Right atrium auricular region (tissue), 2 donors: ENCODE measurements around the gene AKR1B1. TPM values are rescaled to one million over a fixed set of nuclear protein-coding genes. Genes with fewer than 3 reads are reported as not detected.

Experiments used
- DNase-seq: peaks from one replicate; pipeline ENCODE4 v3.0.0-alpha.2; 2019; ENCODE audit warnings: low spot score
- H3K27ac ChIP-seq, 2 donors: fragments of 200-600 bp; sonication (generic); 1 replicate in 1 of 2; 2 replicates in 1 of 2; pipeline ENCODE4 v1.5.1; 2016 to 2019
- H3K27me3 ChIP-seq, 2 donors: fragments of 200-600 bp; sonication (generic); one replicate each; pipeline versions ENCODE4 v1.5.1 to v1.6.0; 2017 to 2019
- H3K36me3 ChIP-seq: fragments of 200-600 bp; sonication (generic); one replicate; pipeline ENCODE4 v1.5.1; 2016
- H3K4me1 ChIP-seq, 2 donors: fragments of 200-600 bp; sonication (generic); one replicate each; pipeline versions ENCODE4 v1.5.1 to v1.6.0; 2017 to 2019
- H3K4me3 ChIP-seq, 2 donors: fragments of 200-600 bp; sonication (generic); 1 replicate in 1 of 2; 2 replicates in 1 of 2; pipeline ENCODE4 v1.5.1; 2017 to 2019; ENCODE audit warnings: mild to moderate bottlenecking in 1 of 2, moderate library complexity in 1 of 2
- H3K9me3 ChIP-seq, 2 donors: fragments of 200-600 bp; sonication (generic); one replicate each; pipeline ENCODE4 v1.5.1; 2019
- total RNA-seq, 2 donors: library from RNA; depleted of rRNA; stranded (reverse); fragments of >200 nt; gene quantifications; one replicate each; pipeline ENCODE4 v1.1.0, GENCODE V29; 2016
- TF ChIP-seq, protein P1 (sequence below), 2 donors: fragments of 200-600 bp; sonication (generic); IDR thresholded peaks; one replicate each; pipeline ENCODE4 v1.5.1; 2019; ENCODE audit warnings: antibody characterized with exemption in 2 of 2

The AKR1B1 gene
- total RNA-seq, 2 donors from 2014 or later: 69.1 to 261 TPM

DNA sequence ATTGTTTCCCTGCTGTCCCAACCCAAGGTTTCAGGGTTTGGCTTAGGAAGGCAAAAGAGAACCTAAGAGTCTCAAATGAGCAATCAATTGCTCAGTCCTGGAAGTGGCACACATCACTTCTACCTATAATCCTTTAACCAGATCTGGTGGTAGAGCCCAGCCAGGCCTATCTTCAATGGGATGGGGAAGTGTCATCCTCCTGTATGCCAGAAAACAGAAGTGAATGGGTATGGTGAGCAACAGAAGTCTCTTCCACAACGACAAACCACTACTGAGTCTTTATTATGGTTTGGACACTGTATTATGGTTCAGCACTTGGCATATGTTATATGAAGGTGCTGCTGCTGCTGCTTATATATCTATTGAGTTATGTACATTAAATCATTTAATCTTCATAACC lies 3.0 kb upstream of the AKR1B1 start:
- H3K9me3 ChIP-seq: peaks cover 0 to 20% of the 10 kb centered on the region in 2 donors
- H3K4me3 ChIP-seq: no peak overlapping the region
- TF ChIP-seq, protein P1, sequence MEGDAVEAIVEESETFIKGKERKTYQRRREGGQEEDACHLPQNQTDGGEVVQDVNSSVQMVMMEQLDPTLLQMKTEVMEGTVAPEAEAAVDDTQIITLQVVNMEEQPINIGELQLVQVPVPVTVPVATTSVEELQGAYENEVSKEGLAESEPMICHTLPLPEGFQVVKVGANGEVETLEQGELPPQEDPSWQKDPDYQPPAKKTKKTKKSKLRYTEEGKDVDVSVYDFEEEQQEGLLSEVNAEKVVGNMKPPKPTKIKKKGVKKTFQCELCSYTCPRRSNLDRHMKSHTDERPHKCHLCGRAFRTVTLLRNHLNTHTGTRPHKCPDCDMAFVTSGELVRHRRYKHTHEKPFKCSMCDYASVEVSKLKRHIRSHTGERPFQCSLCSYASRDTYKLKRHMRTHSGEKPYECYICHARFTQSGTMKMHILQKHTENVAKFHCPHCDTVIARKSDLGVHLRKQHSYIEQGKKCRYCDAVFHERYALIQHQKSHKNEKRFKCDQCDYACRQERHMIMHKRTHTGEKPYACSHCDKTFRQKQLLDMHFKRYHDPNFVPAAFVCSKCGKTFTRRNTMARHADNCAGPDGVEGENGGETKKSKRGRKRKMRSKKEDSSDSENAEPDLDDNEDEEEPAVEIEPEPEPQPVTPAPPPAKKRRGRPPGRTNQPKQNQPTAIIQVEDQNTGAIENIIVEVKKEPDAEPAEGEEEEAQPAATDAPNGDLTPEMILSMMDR (IDR thresholded peaks at IDR 0.05): no peak
- no peak for DNase-seq
- no peaks in the 10 kb centered on the region for H3K27me3 ChIP-seq
- no peaks in the 10 kb centered on the region for H3K36me3 ChIP-seq
- H3K27ac ChIP-seq: no peak overlapping the region
- H3K4me1 ChIP-seq: peaks cover 0 to 19% of the 10 kb centered on the region in 2 donors

DNA sequence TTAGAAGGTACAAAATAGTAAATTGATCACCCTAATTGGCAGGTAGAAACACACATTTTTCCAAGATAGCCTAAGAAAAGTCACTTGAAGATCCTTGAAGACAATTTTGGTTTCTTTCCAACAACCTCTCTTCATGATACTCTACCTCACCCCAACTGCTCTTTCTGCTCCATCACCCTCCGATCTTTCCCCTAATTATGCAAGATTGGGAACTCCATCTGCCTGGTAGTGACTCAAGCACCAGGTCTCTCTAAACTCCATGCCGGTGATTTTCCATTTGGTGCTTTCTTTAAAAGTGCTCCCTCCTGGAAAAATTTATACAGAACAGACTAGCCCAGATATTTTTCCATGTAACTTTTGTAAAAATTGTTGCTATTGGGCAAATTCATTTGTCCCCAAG lies 1.1 kb upstream of the AKR1B1 start:
- Histone ChIP-seq H3K4me1 (peaks cover 0 to 26% of the 10 kb centered on the region in 2 donors), H3K27me3 (no peaks in the 10 kb centered on the region), H3K36me3 (peaks cover 5% of the 10 kb centered on the region), H3K9me3 (peaks cover 0 to 10% of the 10 kb centered on the region in 2 donors), H3K4me3 (no peak overlapping the region), H3K27ac (peak overlapping the region in 1 of 2 donors; percentile 99)
- DNase-seq: no peak
- TF ChIP-seq, protein P1 (IDR thresholded peaks at IDR 0.05): no peak

DNA sequence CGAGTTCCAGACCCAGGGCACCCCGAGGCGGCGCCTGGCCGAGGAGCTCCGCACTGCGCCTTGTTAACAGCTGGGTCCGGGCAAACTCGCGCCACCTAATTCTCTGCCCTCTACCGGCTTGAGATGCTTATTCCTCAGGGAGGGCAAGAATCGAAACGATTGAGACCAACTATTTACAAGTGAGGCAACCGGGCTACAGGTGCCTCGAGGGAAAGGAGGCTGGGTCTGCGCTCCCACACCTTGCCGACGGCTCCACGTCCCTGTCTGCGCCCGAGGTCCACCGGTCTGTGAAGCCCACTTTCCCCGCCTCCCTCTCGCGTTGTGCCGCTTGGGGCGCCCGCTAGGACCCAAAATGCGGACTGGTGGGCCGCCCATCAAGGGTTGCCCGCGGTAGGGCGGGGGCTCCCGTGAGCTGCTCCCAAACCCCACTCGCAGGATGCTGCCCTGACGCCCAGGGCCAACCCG lies 527 bp downstream of the AKR1B1 start:
- Histone ChIP-seq H3K36me3 (peaks cover 5% of the 10 kb centered on the region), H3K27me3 (no peaks in the 10 kb centered on the region), H3K27ac (peak overlapping the region; percentile 96 to 99), H3K9me3 (no peaks in the 10 kb centered on the region), H3K4me3 (peak overlapping the region; percentile 95 to 98), H3K4me1 (peaks cover 0 to 42% of the 10 kb centered on the region in 2 donors)
- TF ChIP-seq, protein P1 (IDR thresholded peaks at IDR 0.05): peak in 1 of 2 donors; percentile 41
- no peak for DNase-seq

DNA sequence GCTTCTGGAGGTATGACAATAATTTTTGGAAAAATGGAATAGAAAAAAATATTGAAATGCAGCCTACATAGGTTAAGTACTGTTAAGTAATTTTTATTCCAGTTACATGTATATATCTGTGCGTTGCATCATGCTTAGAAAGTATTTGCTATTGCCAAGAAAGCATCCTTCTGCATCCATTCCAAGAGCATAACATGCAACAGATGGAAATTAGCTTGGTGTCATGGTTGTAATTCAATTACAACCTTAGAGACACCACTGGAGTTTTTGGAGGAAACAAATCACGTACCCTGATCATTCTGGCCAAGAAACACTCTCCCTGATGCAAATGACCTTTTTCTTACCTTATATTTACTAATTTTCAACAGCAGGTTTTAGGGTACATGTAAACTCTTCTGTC lies 1.7 kb downstream of the AKR1B1 start:
- Histone ChIP-seq H3K4me3 (no peak overlapping the region), H3K4me1 (peaks cover 0 to 54% of the 10 kb centered on the region in 2 donors), H3K9me3 (no peaks in the 10 kb centered on the region), H3K36me3 (peaks cover 5% of the 10 kb centered on the region), H3K27ac (no peak overlapping the region), H3K27me3 (no peaks in the 10 kb centered on the region)
- no peak for DNase-seq
- TF ChIP-seq, protein P1 (IDR thresholded peaks at IDR 0.05): no peak

DNA sequence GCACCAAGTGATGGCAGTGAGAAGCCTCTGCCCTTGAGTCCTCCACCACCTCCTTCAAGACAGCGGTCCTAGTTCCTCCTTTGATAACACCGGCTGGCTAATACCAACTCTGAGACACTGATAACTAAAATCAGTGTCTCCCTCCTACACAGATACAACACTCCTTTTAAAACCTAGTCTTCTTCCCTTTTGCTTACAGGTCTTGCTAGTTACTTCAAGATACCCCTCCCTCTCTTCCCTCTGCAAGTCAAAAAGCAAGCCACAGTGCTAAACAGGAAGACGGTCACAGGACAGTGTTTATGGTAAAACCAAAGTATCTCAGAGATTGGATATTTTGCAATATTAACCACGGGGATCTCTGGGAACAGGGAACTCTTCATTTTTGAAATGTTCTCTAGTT lies 4.6 kb downstream of the AKR1B1 start:
- TF ChIP-seq, protein P1 (IDR thresholded peaks at IDR 0.05): no peak
- H3K27ac ChIP-seq: peak overlapping the region; percentile 42 to 44
- peaks cover 0 to 74% of the 10 kb centered on the region in 2 donors for H3K4me1 ChIP-seq
- peaks cover 27% of the 10 kb centered on the region for H3K36me3 ChIP-seq
- no peaks in the 10 kb centered on the region for H3K9me3 ChIP-seq
- H3K4me3 ChIP-seq: no peak overlapping the region
- no peak for DNase-seq
- H3K27me3 ChIP-seq: no peaks in the 10 kb centered on the region

DNA sequence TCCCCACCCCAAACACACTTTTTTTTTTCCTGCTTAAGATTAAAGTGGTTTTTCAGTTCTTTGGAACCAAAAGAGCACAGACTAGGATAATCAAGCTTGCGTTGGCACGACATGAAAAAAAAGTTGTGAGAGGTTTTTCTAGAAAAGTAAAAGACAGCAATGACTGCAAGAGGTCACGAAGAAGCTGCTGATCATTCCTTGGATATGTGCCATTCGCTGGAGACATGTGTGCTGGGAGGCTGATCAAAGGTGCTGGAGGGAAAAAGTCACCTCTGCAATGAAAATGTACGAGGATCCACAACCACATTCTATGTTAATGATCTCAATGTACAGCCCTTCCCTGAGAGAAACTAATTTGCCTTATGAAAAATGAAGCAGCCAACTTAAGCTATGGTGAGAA lies 5.4 kb downstream of the AKR1B1 start:
- no peak for DNase-seq
- Histone ChIP-seq H3K36me3 (peaks cover 35% of the 10 kb centered on the region), H3K27ac (peak overlapping the region; percentile 42 to 44), H3K4me3 (no peak overlapping the region), H3K9me3 (no peaks in the 10 kb centered on the region), H3K4me1 (peaks cover 0 to 78% of the 10 kb centered on the region in 2 donors), H3K27me3 (no peaks in the 10 kb centered on the region)
- TF ChIP-seq, protein P1 (IDR thresholded peaks at IDR 0.05): no peak
